GM11168 (cell line): Measurements from ENCODE around the gene XRN1.

Source experiments
- in situ Hi-C: fragments of 300-500 bp; cut with MboI; formaldehyde crosslinking; loops from one replicate; pipeline ENCODE4 v1.12.0; 2022; ENCODE audit warnings: low sequenced_read_pairs; ENCODE audit not compliant: unreplicated experiment

Gene XRN1

GRCh38 chr3:142274908-142275307, 172.9 kb downstream of the XRN1 start:
- in situ Hi-C loops, result no loop called here

DNA sequence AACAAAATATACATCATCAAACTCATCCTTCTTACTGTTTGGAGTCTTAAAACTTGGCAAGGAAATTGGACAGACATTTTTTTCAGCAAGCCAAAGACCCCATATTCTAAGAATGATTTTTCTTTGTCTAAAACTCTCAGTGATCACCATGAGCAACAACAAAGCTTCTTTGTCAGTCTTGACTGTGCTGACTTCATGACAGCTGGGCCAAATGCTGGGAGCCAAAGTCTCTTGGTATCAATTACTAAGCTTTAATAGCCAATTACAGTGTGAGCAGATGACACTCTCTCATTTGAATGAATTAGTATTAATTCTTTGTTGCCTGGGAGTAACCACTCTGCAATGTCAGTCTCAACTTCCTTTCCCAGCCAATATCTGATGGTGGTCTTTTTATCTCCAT, 174.3 kb downstream of the XRN1 start:
- in situ Hi-C loops, result no loop called here

- in situ Hi-C loops, result no loop called here
These were observed 175.5 kb downstream of the XRN1 start for GRCh38 chr3:142272200-142272891.

DNA sequence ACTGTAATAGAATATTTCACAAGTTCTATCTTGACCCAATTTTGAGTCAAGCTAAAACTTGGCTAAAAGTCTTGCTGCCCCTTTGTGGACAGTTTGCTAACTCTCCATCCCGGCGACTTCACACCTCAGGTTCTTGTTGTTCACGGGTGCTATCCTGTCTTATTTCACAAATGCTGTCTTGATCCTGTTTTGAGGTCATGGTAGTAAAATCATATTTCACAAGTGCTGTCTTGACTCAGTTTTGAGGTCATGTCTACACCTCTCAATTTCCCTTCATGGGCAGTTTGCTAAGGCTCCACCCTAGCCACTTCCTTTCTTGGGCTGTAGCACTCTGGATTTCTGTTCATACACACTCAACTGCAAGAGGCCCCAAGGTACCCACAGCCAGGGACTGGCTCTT, 177.4 kb downstream of the XRN1 start:
- in situ Hi-C loops, result no loop called here

- in situ Hi-C loops, result no loop called here
These were observed 178.1 kb downstream of the XRN1 start for GRCh38 chr3:142269767-142270166.

GRCh38 chr3:142268426-142268825, 179.4 kb downstream of the XRN1 start:
- in situ Hi-C loops, result no loop called here

DNA sequence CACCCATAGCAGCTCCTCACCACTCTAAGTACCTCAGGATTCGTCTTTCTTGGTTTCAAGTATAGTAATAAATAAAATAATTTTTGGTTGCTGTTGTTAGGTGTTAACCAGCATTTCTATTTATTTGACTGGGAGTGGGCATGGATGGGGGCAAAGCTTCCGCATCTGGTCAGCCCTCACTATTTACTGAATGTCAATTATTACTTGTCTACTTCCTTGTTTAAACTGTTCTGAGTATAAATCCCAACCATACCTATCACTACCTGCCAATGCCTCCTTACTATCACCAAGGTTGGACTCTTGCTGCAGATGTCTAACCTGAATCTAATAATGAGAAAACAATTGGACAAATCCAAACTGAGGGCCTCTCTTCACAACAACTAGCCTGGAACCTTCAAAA, 180.6 kb downstream of the XRN1 start:
- in situ Hi-C loops, result no loop called here

GRCh38 chr3:142263112-142263511, 184.7 kb downstream of the XRN1 start:
- in situ Hi-C loops, result no loop called here

DNA sequence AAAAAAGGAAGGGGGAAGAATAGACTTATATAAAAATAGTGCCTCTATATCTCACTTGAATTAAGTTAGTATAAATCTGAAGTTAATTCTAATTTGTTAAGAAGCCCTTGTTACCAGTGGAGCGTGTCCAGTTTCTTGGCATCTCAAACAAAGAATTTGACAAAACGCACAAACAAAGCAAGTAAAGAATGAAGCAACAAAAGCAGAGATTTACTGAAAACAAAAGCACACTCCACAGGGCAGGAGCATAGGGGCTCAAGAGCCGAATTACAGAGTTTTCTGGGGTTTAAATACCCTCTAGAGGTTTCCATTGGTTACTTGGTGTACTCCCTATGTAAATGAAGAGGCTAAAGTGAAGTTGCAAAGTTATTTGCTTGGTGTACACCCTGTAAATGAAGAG, 188.5 kb downstream of the XRN1 start:
- in situ Hi-C loops, result no loop called here

GRCh38 chr3:142256712-142257333, 191.0 kb downstream of the XRN1 start:
- in situ Hi-C loops, result no loop called here
